ENCODE measurements around the gene ABHD2. TPM values are rescaled to one million over a fixed set of nuclear protein-coding genes. Genes with fewer than 3 reads are reported as not detected.

The ABHD2 gene
- total and polyA plus RNA-seq, 2 donors (not counting 3 experiments of a cell fraction or from before 2014, with no cell fraction given) = 14.0 to 62.2 TPM

DNA sequence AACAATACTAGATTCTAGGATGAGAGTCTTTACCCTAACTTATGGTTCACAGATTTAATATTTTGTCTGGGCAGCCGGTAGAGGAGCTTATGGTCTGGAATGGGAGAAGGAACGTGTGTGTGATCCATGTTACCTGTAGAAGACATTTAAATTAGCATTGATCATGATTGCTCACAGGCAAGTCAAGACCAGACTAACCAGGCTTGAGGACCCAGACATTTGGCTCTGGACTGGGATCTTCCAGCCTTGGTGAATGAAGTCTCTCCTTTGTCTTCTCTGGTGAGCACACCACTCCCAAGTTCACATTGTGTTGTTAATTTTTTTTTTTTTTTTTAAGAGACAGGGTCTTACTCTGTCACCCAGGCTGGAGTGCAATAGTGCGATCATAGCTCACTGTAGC, 11.7 kb downstream of the ABHD2 start:
- Histone ChIP-seq H3K4me2 (ENCODE audit: insufficient read depth, low read length) (no peak overlapping the region), H2AFZ (ENCODE audit: low read depth, low read length) (no peak overlapping the region), H3K9me3 (replicated peaks; ENCODE audit: control insufficient read depth, insufficient read depth, low read length) (no peaks in the 10 kb centered on the region), H3K79me2 (ENCODE audit: control insufficient read depth, insufficient read depth, low read length) (peaks cover 17% of the 10 kb centered on the region), H4K20me1 (replicated peaks; ENCODE audit: control insufficient read depth, extremely low read depth, insufficient read depth, low read length) (no peaks in the 10 kb centered on the region), H3K4me1 (ENCODE audit: control insufficient read depth, extremely low read depth, insufficient read depth, low read length) (peaks cover 45% of the 10 kb centered on the region), H3K27ac (ENCODE audit: insufficient read depth, low read depth, low read length) (no peak overlapping the region), H3K4me3 (replicated peaks in 1 of 3; ENCODE audit: insufficient read depth in 1 of 3, low read depth in 1 of 3, low read length in 3 of 3) (no peak overlapping the region), H3K9ac (replicated peaks; ENCODE audit: extremely low read depth, insufficient read depth, low read length) (no peak overlapping the region), H3K9me1 (replicated peaks; ENCODE audit: control insufficient read depth, extremely low read depth, insufficient read depth, low read length) (no peaks in the 10 kb centered on the region), H3K36me3 (ENCODE audit: control insufficient read depth in 2 of 2, extremely low read depth in 1 of 2, insufficient read depth in 2 of 2, low read length in 2 of 2) (no peaks in the 10 kb centered on the region), H3K27me3 (ENCODE audit: control insufficient read depth in 2 of 2, insufficient read depth in 2 of 2, low read length in 2 of 2) (no peaks in the 10 kb centered on the region)
- CTCF ChIA-PET = interaction anchor here (0.6 to 4.2 kb wide), 3 partner anchors 9 to 71 kb away, joined by 3 to 20 read pairs (median 5); no protein-coding TSS in a partner anchor
- no TSS peak for BruUV-seq (replicated peaks)
- no peak for TF ChIP-seq POLR2A (IDR thresholded peaks at IDR 0.05; ENCODE audit: low read depth, low read length)
- no peak for TF ChIP-seq EZH2 (IDR thresholded peaks at IDR 0.05; ENCODE audit: borderline replicate concordance, low read depth, low read length, severe bottlenecking)
- no peak for TF ChIP-seq POLR2AphosphoS5 (IDR thresholded peaks at IDR 0.05; ENCODE audit: insufficient read depth, low read depth, low read length)
- no peak for TF ChIP-seq GATA2 (IDR thresholded peaks at IDR 0.05; ENCODE audit: insufficient read depth, insufficient read length, low read depth, low read length)
- TF ChIP-seq JUN (IDR thresholded peaks at IDR 0.05; ENCODE audit: borderline replicate concordance, insufficient read depth, insufficient read length, low read depth) = no peak
- TF ChIP-seq, protein P1, sequence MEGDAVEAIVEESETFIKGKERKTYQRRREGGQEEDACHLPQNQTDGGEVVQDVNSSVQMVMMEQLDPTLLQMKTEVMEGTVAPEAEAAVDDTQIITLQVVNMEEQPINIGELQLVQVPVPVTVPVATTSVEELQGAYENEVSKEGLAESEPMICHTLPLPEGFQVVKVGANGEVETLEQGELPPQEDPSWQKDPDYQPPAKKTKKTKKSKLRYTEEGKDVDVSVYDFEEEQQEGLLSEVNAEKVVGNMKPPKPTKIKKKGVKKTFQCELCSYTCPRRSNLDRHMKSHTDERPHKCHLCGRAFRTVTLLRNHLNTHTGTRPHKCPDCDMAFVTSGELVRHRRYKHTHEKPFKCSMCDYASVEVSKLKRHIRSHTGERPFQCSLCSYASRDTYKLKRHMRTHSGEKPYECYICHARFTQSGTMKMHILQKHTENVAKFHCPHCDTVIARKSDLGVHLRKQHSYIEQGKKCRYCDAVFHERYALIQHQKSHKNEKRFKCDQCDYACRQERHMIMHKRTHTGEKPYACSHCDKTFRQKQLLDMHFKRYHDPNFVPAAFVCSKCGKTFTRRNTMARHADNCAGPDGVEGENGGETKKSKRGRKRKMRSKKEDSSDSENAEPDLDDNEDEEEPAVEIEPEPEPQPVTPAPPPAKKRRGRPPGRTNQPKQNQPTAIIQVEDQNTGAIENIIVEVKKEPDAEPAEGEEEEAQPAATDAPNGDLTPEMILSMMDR (IDR thresholded peaks at IDR 0.05; ENCODE audit: extremely low read depth in 1 of 2, insufficient read depth in 1 of 2, low read depth in 1 of 2, low read length in 2 of 2) = no peak
- TF ChIP-seq, protein P2, sequence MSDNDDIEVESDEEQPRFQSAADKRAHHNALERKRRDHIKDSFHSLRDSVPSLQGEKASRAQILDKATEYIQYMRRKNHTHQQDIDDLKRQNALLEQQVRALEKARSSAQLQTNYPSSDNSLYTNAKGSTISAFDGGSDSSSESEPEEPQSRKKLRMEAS (IDR thresholded peaks at IDR 0.05; ENCODE audit: insufficient read depth, insufficient read length) = no peak
- intact Hi-C loops (cut with micrococcal nuclease) (no loop called here), dilution Hi-C loops (cut with MboI; ENCODE audit: extremely low pct_ligation_motif_present, low sequenced_read_pairs) (no loop called here)
- POLR2A ChIA-PET = no interaction called here
- FAIRE-seq = no peak
- DNase-seq (ENCODE audit: low read depth, low spot score) = no peak

Measured in endothelial cell of umbilical vein (primary cell).